Sigmoid colon (tissue), 7 donors: ENCODE results near the gene ARMH1. TPM values are rescaled to one million over a fixed set of nuclear protein-coding genes. Genes with fewer than 3 reads are reported as not detected.

Source experiments
- DNase-seq: peaks from one replicate; pipeline ENCODE4 v3.0.0-alpha.2; 2019
- H3K27ac ChIP-seq, 4 donors: fragments of 200-600 bp; sonication (generic); one replicate each; pipeline ENCODE4 v1.5.1; 2016 to 2019; ENCODE audit warnings: mild to moderate bottlenecking in 1 of 4
- H3K27me3 ChIP-seq, 3 donors: fragments of 200-600 bp; sonication (generic); one replicate each; pipeline ENCODE4 v1.5.1; 2019; ENCODE audit warnings: mild to moderate bottlenecking in 1 of 3
- H3K36me3 ChIP-seq, 4 donors: fragments of 200-600 bp; sonication (generic); one replicate each; pipeline ENCODE4 v1.5.1; 2016 to 2019
- H3K4me1 ChIP-seq, 4 donors: fragments of 200-600 bp; sonication (generic); one replicate each; pipeline ENCODE4 v1.5.1; 2017 to 2019
- H3K4me3 ChIP-seq, 4 donors: fragments of 200-600 bp; sonication (generic); one replicate each; pipeline ENCODE4 v1.5.1; 2017 to 2019; ENCODE audit warnings: mild to moderate bottlenecking in 2 of 4, moderate library complexity in 1 of 4
- H3K9me3 ChIP-seq, 4 donors: fragments of 200-600 bp in 3 of 4; sonication (generic) in 3 of 4; one replicate each; pipeline versions ENCODE4 v1.5.1 to v1.6.1; 2013 to 2019
- CTCF ChIP-seq, 4 experiments: fragments of 450-650 bp in 3 of 4; fragments of 200-600 bp in 1 of 4; IDR thresholded peaks; one replicate each; pipeline ENCODE4 v1.5.1; 2016 to 2019; ENCODE audit warnings: antibody characterized with exemption in 4 of 4, mild to moderate bottlenecking in 3 of 4, moderate library complexity in 2 of 4
- EP300 ChIP-seq, 4 donors: sonication (generic); formaldehyde crosslinking; IDR thresholded peaks; one replicate each; pipeline ENCODE4 v1.6.1; 2017; ENCODE audit warnings: antibody characterized with exemption in 4 of 4
- POLR2A ChIP-seq, 2 donors: fragments of 450-650 bp; IDR thresholded peaks; one replicate each; pipeline ENCODE4 v1.6.1; 2016; ENCODE audit warnings: antibody characterized with exemption in 2 of 2, mild to moderate bottlenecking in 2 of 2, moderate library complexity in 2 of 2
- POLR2AphosphoS5 ChIP-seq, 4 donors: sonication (generic); formaldehyde crosslinking; IDR thresholded peaks; one replicate each; pipeline ENCODE4 v1.6.1; 2017; ENCODE audit warnings: antibody characterized with exemption in 4 of 4
- WGBS, 2 donors: extraction: QIAGEN DNeasy Blood & Tissue Kit; methylation state at CpG; one replicate each; pipeline ENCODE4 v1.1.7; 2013; 5-methylcytosine and 5-hydroxymethylcytosine counted together
- intact Hi-C: fragments of 100-400 bp; cut with DNase I; formaldehyde crosslinking; loops from one replicate; pipeline ENCODE4 v1.15.1; 2023
- polyA plus RNA-seq, 3 donors: library from polyadenylated mRNA; stranded (reverse); fragments of 200-250 nt; gene quantifications; one replicate each; pipeline ENCODE4 v1.2.3, GENCODE V29; 2013
- total RNA-seq, 4 donors: library from RNA; depleted of rRNA; stranded (reverse); fragments of >200 nt; gene quantifications; one replicate each; pipeline ENCODE4 v1.1.0, GENCODE V29; 2016
- donor health status: healthy with polysubstance abuse.
- donor health status: Bipolar disorder and iron deficiency.
- donor health status: healthy.

ARMH1 gene
- total and polyA plus RNA-seq, 7 donors: 0.33 to 23.0 (median 1.3) TPM; not detected in 3

- 91 to 97% methylated on average over 3 of the region's 3 CpGs for WGBS, 2 donors
- no peak for DNase-seq
- H3K27me3 ChIP-seq: no peaks in the 10 kb centered on the region
Measured at GRCh38 chr1:44682883-44683265, 8.4 kb downstream of the ARMH1 start.

GRCh38 chr1:44684525-44684924 is 10.0 kb downstream of the ARMH1 start:
- no peak for DNase-seq
- no peaks in the 10 kb centered on the region for H3K9me3 ChIP-seq
- no peaks in the 10 kb centered on the region for H3K4me1 ChIP-seq
- no peak for TF ChIP-seq POLR2A (IDR thresholded peaks at IDR 0.05)
- no peak for TF ChIP-seq POLR2AphosphoS5 (IDR thresholded peaks at IDR 0.05)
- TF ChIP-seq EP300 (IDR thresholded peaks at IDR 0.05): no peak
- no peak for TF ChIP-seq CTCF (IDR thresholded peaks at IDR 0.05)
- H3K4me3 ChIP-seq: no peak overlapping the region
- no peaks in the 10 kb centered on the region for H3K36me3 ChIP-seq
- intact Hi-C loops: no loop called here
- no peak overlapping the region for H3K27ac ChIP-seq
- H3K27me3 ChIP-seq: no peaks in the 10 kb centered on the region
- WGBS, 2 donors: 61 to 93% methylated on average over 1 of the region's 1 CpG

More at GRCh38 chr1:44682883-44683265, 8.4 kb downstream of the ARMH1 start:
- no peak overlapping the region for H3K4me3 ChIP-seq
- no peak overlapping the region for H3K27ac ChIP-seq
- no peaks in the 10 kb centered on the region for H3K9me3 ChIP-seq
- H3K4me1 ChIP-seq: no peaks in the 10 kb centered on the region
- no peak for TF ChIP-seq POLR2A (IDR thresholded peaks at IDR 0.05)
- TF ChIP-seq CTCF (IDR thresholded peaks at IDR 0.05): no peak
- no peak for TF ChIP-seq POLR2AphosphoS5 (IDR thresholded peaks at IDR 0.05)
- no peak for TF ChIP-seq EP300 (IDR thresholded peaks at IDR 0.05)
- intact Hi-C loops: no loop called here
- H3K36me3 ChIP-seq: no peaks in the 10 kb centered on the region

GRCh38 chr1:44685218-44685617 is 10.7 kb downstream of the ARMH1 start:
- no peaks in the 10 kb centered on the region for H3K9me3 ChIP-seq
- no peak for TF ChIP-seq CTCF (IDR thresholded peaks at IDR 0.05)
- TF ChIP-seq EP300 (IDR thresholded peaks at IDR 0.05): no peak
- no peak for TF ChIP-seq POLR2A (IDR thresholded peaks at IDR 0.05)
- no peak for TF ChIP-seq POLR2AphosphoS5 (IDR thresholded peaks at IDR 0.05)
- H3K4me1 ChIP-seq: no peaks in the 10 kb centered on the region
- intact Hi-C loops: no loop called here
- 94 to 97% methylated on average over 4 of the region's 4 CpGs for WGBS, 2 donors
- no peak overlapping the region for H3K27ac ChIP-seq
- H3K36me3 ChIP-seq: no peaks in the 10 kb centered on the region
- no peak for DNase-seq
- no peaks in the 10 kb centered on the region for H3K27me3 ChIP-seq
- no peak overlapping the region for H3K4me3 ChIP-seq

- DNase-seq: no peak
- H3K4me3 ChIP-seq: no peak overlapping the region
- H3K9me3 ChIP-seq: no peaks in the 10 kb centered on the region
- H3K27me3 ChIP-seq: no peaks in the 10 kb centered on the region
- no peak overlapping the region for H3K27ac ChIP-seq
- WGBS, 2 donors: 84 to 90% methylated on average over 8 of the region's 8 CpGs
- intact Hi-C loops: no loop called here
- no peaks in the 10 kb centered on the region for H3K36me3 ChIP-seq
- TF ChIP-seq CTCF (IDR thresholded peaks at IDR 0.05) (no peak), POLR2A (IDR thresholded peaks at IDR 0.05) (no peak), EP300 (IDR thresholded peaks at IDR 0.05) (no peak), POLR2AphosphoS5 (IDR thresholded peaks at IDR 0.05) (no peak)
- no peaks in the 10 kb centered on the region for H3K4me1 ChIP-seq
Measured at GRCh38 chr1:44685881-44686280, 11.4 kb downstream of the ARMH1 start.

GRCh38 chr1:44688760-44689446 is 14.4 kb downstream of the ARMH1 start:
- TF ChIP-seq CTCF (IDR thresholded peaks at IDR 0.05) (no peak), POLR2A (IDR thresholded peaks at IDR 0.05) (no peak), POLR2AphosphoS5 (IDR thresholded peaks at IDR 0.05) (no peak), EP300 (IDR thresholded peaks at IDR 0.05) (no peak)
- 69 to 85% methylated on average over 12 of the region's 12 CpGs for WGBS, 2 donors
- no peaks in the 10 kb centered on the region for H3K4me1 ChIP-seq
- no peak for DNase-seq
- intact Hi-C loops: no loop called here
- no peak overlapping the region for H3K4me3 ChIP-seq
- H3K9me3 ChIP-seq: no peaks in the 10 kb centered on the region
- H3K27me3 ChIP-seq: no peaks in the 10 kb centered on the region
- no peak overlapping the region for H3K27ac ChIP-seq
- H3K36me3 ChIP-seq: no peaks in the 10 kb centered on the region
